ENCODE data around the gene CDH22.

GRCh38 chr20:46289432-46289831 is 18.9 kb downstream of the CDH22 start:
- TF ChIP-seq CTCF (IDR thresholded peaks at IDR 0.05) = no peak
- no peak for TF ChIP-seq POLR2A (IDR thresholded peaks at IDR 0.05)

Data from right lobe of liver (tissue), 4 donors.